Osteoblast (primary cell): ENCODE measurements around the gene SLC37A4. TPM values are rescaled to one million over a fixed set of nuclear protein-coding genes. Genes with fewer than 3 reads are reported as not detected.

ENCODE experiments used
- DNase-seq: peaks from one replicate; pipeline ENCODE4 v3.0.0; 2011; ENCODE audit warnings: low spot score, mixed read lengths; ENCODE audit not compliant: insufficient read length; ENCODE audit errors: missing footprints
- H2AFZ ChIP-seq: 2 replicates; pipeline ENCODE4 v1.6.0; 2011; ENCODE audit warnings: mild to moderate bottlenecking, low read length
- H3K27ac ChIP-seq: 2 replicates; pipeline ENCODE4 v1.5.1; 2011; ENCODE audit warnings: mild to moderate bottlenecking, low read depth, low read length, moderate library complexity
- H3K27me3 ChIP-seq: 2 replicates; pipeline ENCODE4 v1.6.0; 2012; ENCODE audit warnings: mild to moderate bottlenecking, control low read depth, inconsistent platforms, low read length, moderate library complexity; ENCODE audit not compliant: insufficient read depth
- H3K36me3 ChIP-seq: 2 replicates; pipeline ENCODE4 v1.5.1; 2011; ENCODE audit warnings: mild to moderate bottlenecking, low read length, control low read depth, moderate library complexity; ENCODE audit not compliant: insufficient read depth
- H3K4me1 ChIP-seq: 2 replicates; pipeline ENCODE4 v1.5.1; 2011; ENCODE audit warnings: mild to moderate bottlenecking, low read length, control low read depth, moderate library complexity; ENCODE audit not compliant: insufficient read depth
- H3K4me2 ChIP-seq: 2 replicates; pipeline ENCODE4 v1.6.0; 2011; ENCODE audit warnings: mild to moderate bottlenecking, low read length; ENCODE audit not compliant: insufficient read depth
- H3K4me3 ChIP-seq: fragments of 200-600 bp; sonication (generic); 3 replicates; pipeline ENCODE4 v1.5.1; 2012; ENCODE audit warnings: mild to moderate bottlenecking, low read length, inconsistent platforms; ENCODE audit not compliant: insufficient read depth
- H3K79me2 ChIP-seq: 2 replicates; pipeline ENCODE4 v1.6.0; 2012; ENCODE audit warnings: mild to moderate bottlenecking, low read length, control low read depth, inconsistent platforms; ENCODE audit not compliant: insufficient read depth
- H3K9me3 ChIP-seq: 2 replicates; pipeline ENCODE4 v1.5.1; 2011; ENCODE audit warnings: low read depth, low read length, control low read depth
- H4K20me1 ChIP-seq: 2 replicates; pipeline ENCODE4 v1.6.0; 2012; ENCODE audit warnings: mild to moderate bottlenecking, low read length, control low read depth; ENCODE audit not compliant: insufficient read depth
- total RNA-seq: library from RNA; depleted of rRNA; stranded (reverse); fragments of >200 nt; gene quantifications from 2 replicates; pipeline ENCODE4 v1.2.3, GENCODE V29; 2012
- TF ChIP-seq, protein P1 (sequence below): IDR thresholded peaks from 2 replicates; pipeline ENCODE4 v1.5.1; 2011; ENCODE audit warnings: mild to moderate bottlenecking, low read depth, low read length, moderate library complexity; ENCODE audit errors: extremely low read depth

SLC37A4 gene
- total RNA-seq, 1 donor: 14.8 TPM

GRCh38 chr11:119028346-119029068 lies 2.2 kb downstream of the SLC37A4 start:
- H3K4me3 ChIP-seq: no peak overlapping the region
- H3K4me1 ChIP-seq: peaks cover 10% of the 10 kb centered on the region
- H4K20me1 ChIP-seq: peaks cover 4% of the 10 kb centered on the region
- H3K9me3 ChIP-seq: no peaks in the 10 kb centered on the region
- no peak overlapping the region for H3K27ac ChIP-seq
- no peaks in the 10 kb centered on the region for H3K27me3 ChIP-seq
- H2AFZ ChIP-seq: no peak overlapping the region
- no peak overlapping the region for H3K4me2 ChIP-seq
- no peaks in the 10 kb centered on the region for H3K79me2 ChIP-seq
- TF ChIP-seq, protein P1, sequence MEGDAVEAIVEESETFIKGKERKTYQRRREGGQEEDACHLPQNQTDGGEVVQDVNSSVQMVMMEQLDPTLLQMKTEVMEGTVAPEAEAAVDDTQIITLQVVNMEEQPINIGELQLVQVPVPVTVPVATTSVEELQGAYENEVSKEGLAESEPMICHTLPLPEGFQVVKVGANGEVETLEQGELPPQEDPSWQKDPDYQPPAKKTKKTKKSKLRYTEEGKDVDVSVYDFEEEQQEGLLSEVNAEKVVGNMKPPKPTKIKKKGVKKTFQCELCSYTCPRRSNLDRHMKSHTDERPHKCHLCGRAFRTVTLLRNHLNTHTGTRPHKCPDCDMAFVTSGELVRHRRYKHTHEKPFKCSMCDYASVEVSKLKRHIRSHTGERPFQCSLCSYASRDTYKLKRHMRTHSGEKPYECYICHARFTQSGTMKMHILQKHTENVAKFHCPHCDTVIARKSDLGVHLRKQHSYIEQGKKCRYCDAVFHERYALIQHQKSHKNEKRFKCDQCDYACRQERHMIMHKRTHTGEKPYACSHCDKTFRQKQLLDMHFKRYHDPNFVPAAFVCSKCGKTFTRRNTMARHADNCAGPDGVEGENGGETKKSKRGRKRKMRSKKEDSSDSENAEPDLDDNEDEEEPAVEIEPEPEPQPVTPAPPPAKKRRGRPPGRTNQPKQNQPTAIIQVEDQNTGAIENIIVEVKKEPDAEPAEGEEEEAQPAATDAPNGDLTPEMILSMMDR: no peak
- no peak for DNase-seq
- peaks cover 15% of the 10 kb centered on the region for H3K36me3 ChIP-seq

DNA sequence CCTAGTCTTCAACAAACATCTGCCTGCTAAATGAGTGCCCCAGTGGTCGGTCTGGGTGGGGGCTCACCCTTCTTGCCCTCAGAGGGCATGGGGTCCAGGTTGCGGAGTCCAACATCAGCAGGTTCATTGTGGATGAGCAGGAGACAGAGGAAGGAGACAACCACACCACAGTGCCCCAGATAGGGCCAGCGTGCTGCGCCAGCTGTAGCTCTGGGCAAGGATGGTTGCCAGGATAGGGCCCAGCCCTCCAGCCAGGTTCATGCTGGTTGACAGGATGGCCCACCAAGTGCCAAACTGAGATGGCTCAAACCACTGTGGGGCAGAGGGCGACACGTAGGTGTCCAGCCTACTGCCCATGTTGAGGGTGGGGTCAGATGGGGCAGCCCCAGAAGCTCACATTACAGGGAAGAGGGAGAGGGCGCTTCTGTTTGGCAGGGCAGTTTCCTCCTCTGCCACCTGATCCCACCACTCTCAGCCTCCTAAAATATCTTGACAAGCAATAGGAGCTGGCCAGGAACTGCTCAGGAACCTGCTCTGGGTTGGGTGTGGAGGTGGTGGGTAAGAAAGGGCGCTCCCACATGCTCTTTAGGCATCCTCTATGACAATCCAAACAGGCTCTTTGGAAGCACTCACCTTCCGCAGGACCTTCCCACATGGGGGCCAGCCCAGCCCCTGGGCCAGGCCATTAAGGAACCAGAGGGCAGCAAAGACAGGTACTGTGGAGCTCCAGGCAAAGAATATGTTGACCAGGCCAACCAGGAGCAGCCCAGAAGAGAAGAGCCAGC lies 2.9 kb downstream of the SLC37A4 start:
- peaks cover 10% of the 10 kb centered on the region for H3K4me1 ChIP-seq
- no peak overlapping the region for H3K4me2 ChIP-seq
- DNase-seq: no peak
- no peak overlapping the region for H3K4me3 ChIP-seq
- H4K20me1 ChIP-seq: peaks cover 4% of the 10 kb centered on the region
- no peak overlapping the region for H3K27ac ChIP-seq
- H2AFZ ChIP-seq: no peak overlapping the region
- TF ChIP-seq, protein P1: no peak
- H3K79me2 ChIP-seq: peaks cover 5% of the 10 kb centered on the region
- H3K9me3 ChIP-seq: no peaks in the 10 kb centered on the region
- H3K27me3 ChIP-seq: no peaks in the 10 kb centered on the region
- peaks cover 22% of the 10 kb centered on the region for H3K36me3 ChIP-seq

GRCh38 chr11:119026970-119027369 lies 3.7 kb downstream of the SLC37A4 start:
- Histone ChIP-seq H3K27me3 (no peaks in the 10 kb centered on the region), H3K4me2 (no peak overlapping the region), H4K20me1 (peaks cover 4% of the 10 kb centered on the region), H3K9me3 (no peaks in the 10 kb centered on the region), H3K27ac (no peak overlapping the region), H3K4me1 (peaks cover 10% of the 10 kb centered on the region), H3K36me3 (peaks cover 28% of the 10 kb centered on the region), H3K79me2 (peaks cover 9% of the 10 kb centered on the region), H2AFZ (no peak overlapping the region), H3K4me3 (no peak overlapping the region)
- DNase-seq: no peak
- TF ChIP-seq, protein P1: no peak
